OCI-LY7 (cell line): ENCODE data around the gene SIL1. TPM values are rescaled to one million over a fixed set of nuclear protein-coding genes. Genes with fewer than 3 reads are reported as not detected.

ENCODE experiments used
- BruUV-seq: library from RNA; stranded (reverse); fragments of 400-500 nt; replicated peaks from 2 replicates; lab custom pipeline; 2021; lab: Mats Ljungman, UMichigan
- CTCF ChIA-PET: fragments of 300-600 bp; sonication (Branson Sonifier 250); formaldehyde crosslinking; loops from one replicate; lab custom pipeline; 2022; ENCODE audit warnings: antibody characterized with exemption; ENCODE audit not compliant: unreplicated experiment; lab: Charles Lee
- POLR2A ChIA-PET: fragments of 300-600 bp; sonication (Branson Sonifier 250); formaldehyde crosslinking; loops from one replicate; lab custom pipeline; 2022; ENCODE audit warnings: antibody characterized with exemption; lab: Charles Lee
- DNase-seq: peaks from one replicate; pipeline ENCODE4 v3.0.0-alpha.2; 2015; ENCODE audit warnings: low spot score
- H2AFZ ChIP-seq: fragments of 200-600 bp; sonication (generic), shearing (Covaris generic); 2 replicates; pipeline ENCODE4 v1.6.1; 2014; ENCODE audit warnings: mild to moderate bottlenecking, antibody characterized with exemption, low read length, moderate library complexity
- H3K27ac ChIP-seq: fragments of 200-600 bp; sonication (generic); 2 replicates; pipeline ENCODE4 v1.5.1; 2014; ENCODE audit warnings: mixed run types, low read depth, mild to moderate bottlenecking, moderate library complexity, low read length, inconsistent platforms; ENCODE audit not compliant: poor library complexity, severe bottlenecking
- H3K36me3 ChIP-seq: fragments of 200-600 bp; sonication (generic); 2 replicates; pipeline ENCODE4 v1.6.1; 2014; ENCODE audit warnings: mild to moderate bottlenecking, antibody characterized with exemption, low read length, moderate library complexity, mixed read lengths; ENCODE audit not compliant: insufficient read depth
- H3K4me1 ChIP-seq: fragments of 200-600 bp; sonication (generic); 2 replicates; pipeline ENCODE4 v1.5.1; 2014; ENCODE audit warnings: mild to moderate bottlenecking, low read length; ENCODE audit not compliant: insufficient read depth, poor library complexity, severe bottlenecking
- H3K4me2 ChIP-seq: fragments of 200-600 bp; sonication (generic); 2 replicates; pipeline ENCODE4 v1.6.1; 2014; ENCODE audit warnings: mild to moderate bottlenecking, low read length
- H3K4me3 ChIP-seq: fragments of 200-600 bp; sonication (generic); 2 replicates; pipeline ENCODE4 v1.5.1; 2014; ENCODE audit warnings: mild to moderate bottlenecking, low read depth, low read length; ENCODE audit not compliant: poor library complexity, severe bottlenecking
- H3K79me2 ChIP-seq: fragments of 200-600 bp; sonication (generic); 2 replicates; pipeline ENCODE4 v1.6.1; 2016; ENCODE audit warnings: low read depth, mild to moderate bottlenecking, low read length, moderate library complexity, mixed read lengths; ENCODE audit not compliant: insufficient read depth
- H3K9me2 ChIP-seq: fragments of 200-600 bp; sonication (generic); 2 replicates; pipeline ENCODE4 v1.6.1; 2016; ENCODE audit warnings: mild to moderate bottlenecking, low read length, mixed read lengths; ENCODE audit not compliant: insufficient read depth
- H3K9me3 ChIP-seq: fragments of 200-600 bp; sonication (generic); 2 replicates; pipeline ENCODE4 v1.6.1; 2014; ENCODE audit warnings: mild to moderate bottlenecking, mixed run types, low read length, mixed read lengths
- H4K20me1 ChIP-seq: fragments of 200-600 bp; sonication (generic); 2 replicates; pipeline ENCODE4 v1.6.1; 2014; ENCODE audit warnings: mild to moderate bottlenecking, antibody characterized with exemption, low read length, moderate library complexity, mixed read lengths; ENCODE audit not compliant: insufficient read depth
- EZH2phosphoT487 ChIP-seq: fragments of 200-600 bp; sonication (generic); IDR thresholded peaks from 2 replicates; pipeline ENCODE4 v1.6.1; 2018; ENCODE audit warnings: low read depth, borderline replicate concordance, mild to moderate bottlenecking, mixed run types, antibody characterized with exemption, low read length, moderate library complexity, mixed read lengths
- intact Hi-C: fragments of 100-400 bp; cut with micrococcal nuclease; formaldehyde crosslinking; loops from one replicate; pipeline ENCODE4 v1.10.0; 2022; ENCODE audit not compliant: unreplicated experiment
- total RNA-seq, 2 experiments: library from RNA; depleted of rRNA in 1 of 2; stranded (reverse); fragments of >200 nt in 1 of 2; shearing (Covaris generic) in 1 of 2; gene quantifications; 2 replicates each; pipeline ENCODE4 v1.2.3, GENCODE V29; 2014 to 2022
- TF ChIP-seq, protein P1 (sequence below): fragments of 200-600 bp; sonication (generic); conservative IDR thresholded peaks from 2 replicates; pipeline ENCODE4 v1.5.1; 2014; ENCODE audit warnings: mild to moderate bottlenecking, antibody characterized with exemption, low read length, moderate library complexity, mixed read lengths

The SIL1 gene
- total RNA-seq, 2 experiments from 2014 or later: 9.2 to 22.8 TPM

DNA sequence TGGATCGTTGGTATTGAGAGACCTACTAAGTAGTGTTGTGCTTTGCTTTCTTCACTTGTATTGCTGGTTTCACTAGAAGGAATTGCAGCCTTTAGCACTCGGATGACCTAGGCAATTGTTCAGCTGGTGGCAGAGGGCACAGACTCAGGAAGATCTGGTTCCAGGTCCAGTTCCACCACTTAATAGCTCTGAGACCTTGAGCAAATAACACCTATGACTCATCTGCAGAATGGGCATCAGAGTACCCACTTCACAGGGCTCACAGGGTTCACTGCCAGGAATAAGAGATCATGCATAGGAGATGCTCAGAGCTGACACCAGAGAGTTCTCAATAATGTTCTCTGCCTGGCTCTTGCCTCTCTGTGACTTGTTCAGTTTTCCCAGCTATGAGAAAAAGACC, 133.6 kb downstream of the SIL1 start:
- intact Hi-C loops: no loop called here
- no peak overlapping the region for H2AFZ ChIP-seq
- DNase-seq: no peak
- H3K4me3 ChIP-seq: no peak overlapping the region
- no peak overlapping the region for H3K27ac ChIP-seq
- H3K36me3 ChIP-seq: no peaks in the 10 kb centered on the region
- H3K4me1 ChIP-seq: no peaks in the 10 kb centered on the region
- BruUV-seq: no TSS peak
- H3K79me2 ChIP-seq: no peaks in the 10 kb centered on the region
- ChIA-PET CTCF (no interaction called here), POLR2A (interaction anchor here (0.6 kb wide), 1 partner anchor 202 kb away, joined by 3 read pairs; no protein-coding TSS in a partner anchor)
- H4K20me1 ChIP-seq: no peaks in the 10 kb centered on the region
- H3K9me2 ChIP-seq: no peaks in the 10 kb centered on the region
- TF ChIP-seq, protein P1, sequence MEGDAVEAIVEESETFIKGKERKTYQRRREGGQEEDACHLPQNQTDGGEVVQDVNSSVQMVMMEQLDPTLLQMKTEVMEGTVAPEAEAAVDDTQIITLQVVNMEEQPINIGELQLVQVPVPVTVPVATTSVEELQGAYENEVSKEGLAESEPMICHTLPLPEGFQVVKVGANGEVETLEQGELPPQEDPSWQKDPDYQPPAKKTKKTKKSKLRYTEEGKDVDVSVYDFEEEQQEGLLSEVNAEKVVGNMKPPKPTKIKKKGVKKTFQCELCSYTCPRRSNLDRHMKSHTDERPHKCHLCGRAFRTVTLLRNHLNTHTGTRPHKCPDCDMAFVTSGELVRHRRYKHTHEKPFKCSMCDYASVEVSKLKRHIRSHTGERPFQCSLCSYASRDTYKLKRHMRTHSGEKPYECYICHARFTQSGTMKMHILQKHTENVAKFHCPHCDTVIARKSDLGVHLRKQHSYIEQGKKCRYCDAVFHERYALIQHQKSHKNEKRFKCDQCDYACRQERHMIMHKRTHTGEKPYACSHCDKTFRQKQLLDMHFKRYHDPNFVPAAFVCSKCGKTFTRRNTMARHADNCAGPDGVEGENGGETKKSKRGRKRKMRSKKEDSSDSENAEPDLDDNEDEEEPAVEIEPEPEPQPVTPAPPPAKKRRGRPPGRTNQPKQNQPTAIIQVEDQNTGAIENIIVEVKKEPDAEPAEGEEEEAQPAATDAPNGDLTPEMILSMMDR: no peak
- TF ChIP-seq EZH2phosphoT487: no peak
- no peaks in the 10 kb centered on the region for H3K9me3 ChIP-seq
- H3K4me2 ChIP-seq: no peak overlapping the region

DNA sequence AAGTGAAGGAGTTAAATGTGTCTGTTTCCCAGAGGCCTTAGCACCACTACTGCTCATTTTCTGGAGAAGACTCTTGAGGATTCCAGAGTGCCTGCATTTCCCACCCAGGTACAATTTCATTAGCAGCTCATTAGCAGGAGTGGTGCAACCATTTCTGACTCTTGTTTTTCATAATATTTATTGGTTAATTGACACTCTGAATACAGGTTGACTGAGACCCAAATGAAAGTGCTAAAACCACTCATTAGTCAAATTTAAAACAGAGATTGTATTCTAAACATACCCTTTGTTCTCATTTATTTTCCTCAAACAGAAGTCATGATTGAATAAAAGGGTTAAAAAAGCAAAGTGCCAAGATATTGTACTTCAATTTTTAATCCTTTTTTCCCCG, 134.5 kb downstream of the SIL1 start:
- CTCF ChIA-PET: no interaction called here
- no peak for DNase-seq

More for the DNA sequence above, 134.5 kb downstream of the SIL1 start:
- Histone ChIP-seq H3K9me2 (no peaks in the 10 kb centered on the region), H3K4me1 (no peaks in the 10 kb centered on the region), H3K36me3 (no peaks in the 10 kb centered on the region), H3K27ac (no peak overlapping the region), H3K79me2 (no peaks in the 10 kb centered on the region), H3K4me2 (no peak overlapping the region), H4K20me1 (no peaks in the 10 kb centered on the region), H3K9me3 (no peaks in the 10 kb centered on the region), H3K4me3 (no peak overlapping the region), H2AFZ (no peak overlapping the region)
- TF ChIP-seq, protein P1: no peak
- no peak for TF ChIP-seq EZH2phosphoT487
- POLR2A ChIA-PET: interaction anchor here (0.6 kb wide), 1 partner anchor 8 kb away, joined by 4 read pairs; no protein-coding TSS in a partner anchor
- intact Hi-C loops: no loop called here
- BruUV-seq: no TSS peak
